HepG2 (cell line): ENCODE data around the gene PTBP2.
"Not testable (repeated sequence)": the region's sequence is repeated elsewhere in the genome, so short reads cannot be mapped to it uniquely, and the experiment has no call there.

Source experiments
- CEBPB ChIP-seq: IDR thresholded peaks from 2 replicates; pipeline ENCODE4 v1.6.1; 2011; ENCODE audit warnings: low read depth, low read length, improper control_type of control experiment, borderline replicate concordance
- CTCF ChIP-seq: sonication (generic); formaldehyde crosslinking; IDR thresholded peaks from 2 replicates; pipeline ENCODE4 v1.5.0; 2020; ENCODE audit warnings: mild to moderate bottlenecking, missing genetic modification reagents, moderate library complexity
- FOXP1 ChIP-seq, 2 experiments: fragments of 450-650 bp in 1 of 2; IDR thresholded peaks; 2 replicates each; pipeline ENCODE4 v1.6.1; 2017 to 2018; ENCODE audit warnings: antibody characterized with exemption in 1 of 2
- HBP1 ChIP-seq: IDR thresholded peaks from 2 replicates; pipeline ENCODE4 v1.6.1; 2016; ENCODE audit warnings: low read depth, control low read depth
- RFX5 ChIP-seq: IDR thresholded peaks from 2 replicates; pipeline ENCODE4 v1.6.1; 2011; ENCODE audit warnings: low read depth, low read length, improper control_type of control experiment
- ZNF407 ChIP-seq: sonication (generic); formaldehyde crosslinking; IDR thresholded peaks from one replicate; pipeline ENCODE4 v1.5.1; 2020; ENCODE audit warnings: mild to moderate bottlenecking, missing genetic modification reagents; ENCODE audit errors: not compliant biosample characterization

GRCh38 chr1:96762586-96762985, 41.0 kb downstream of the PTBP2 start:
- not testable (repeated sequence) for TF ChIP-seq ZNF407 (CRISPR knock-in tag); RFX5; FOXP1 (IDR thresholded peaks at IDR 0.05); FOXP1 (CRISPR knock-in tag; IDR thresholded peaks at IDR 0.05); CEBPB; CTCF (CRISPR knock-in tag); HBP1 (CRISPR knock-in tag)
